IPS DF 4.7 (cell line): ENCODE results near the gene ADORA1.

Experiments
- DNase-seq: peaks from one replicate; pipeline ENCODE4 v3.0.0-alpha.2; 2013; ENCODE audit warnings: low spot score; ENCODE audit errors: extremely low read depth

The ADORA1 gene

DNA sequence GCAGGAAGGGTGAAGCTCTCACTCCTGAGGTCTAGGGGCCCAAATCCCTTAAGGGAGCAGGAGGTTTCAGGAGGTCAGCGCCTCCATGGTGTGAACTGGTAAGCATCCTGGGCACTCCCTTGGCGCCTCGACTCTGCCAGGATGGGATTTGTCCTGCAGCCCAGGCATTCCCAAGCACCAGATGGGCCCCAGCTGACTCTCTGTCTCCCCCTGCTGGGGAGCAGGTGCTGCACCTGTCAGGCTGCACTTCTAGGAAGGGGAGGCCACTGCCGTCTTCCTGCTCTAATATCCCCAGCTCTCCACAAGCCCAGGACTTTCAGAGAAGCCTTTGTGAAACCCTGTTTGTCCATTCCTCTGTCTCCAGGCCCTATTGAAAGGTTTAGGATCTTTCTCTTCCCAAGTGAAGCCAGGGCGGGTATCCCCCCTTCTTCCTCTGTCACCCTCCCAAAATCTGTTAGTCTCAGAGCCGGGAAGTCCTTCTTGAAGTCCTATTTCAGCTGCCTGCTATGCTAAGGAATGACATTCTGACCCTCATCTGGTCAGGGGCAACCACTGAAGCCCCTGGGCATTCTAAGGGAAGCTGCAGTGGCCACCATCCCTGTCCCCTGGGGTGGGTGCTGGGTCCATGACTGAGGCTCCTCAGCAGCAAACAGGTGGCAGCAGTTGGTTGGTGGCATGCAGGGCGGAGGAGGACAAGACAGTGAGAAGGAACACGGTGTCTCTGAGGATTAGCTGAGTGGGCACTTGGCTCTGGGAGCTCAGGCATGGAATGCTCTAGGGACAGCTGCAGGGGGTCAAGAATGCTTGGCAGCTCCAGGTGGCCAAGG, 44.9 kb downstream of the ADORA1 start:
- DNase-seq: peak; percentile 49

DNA sequence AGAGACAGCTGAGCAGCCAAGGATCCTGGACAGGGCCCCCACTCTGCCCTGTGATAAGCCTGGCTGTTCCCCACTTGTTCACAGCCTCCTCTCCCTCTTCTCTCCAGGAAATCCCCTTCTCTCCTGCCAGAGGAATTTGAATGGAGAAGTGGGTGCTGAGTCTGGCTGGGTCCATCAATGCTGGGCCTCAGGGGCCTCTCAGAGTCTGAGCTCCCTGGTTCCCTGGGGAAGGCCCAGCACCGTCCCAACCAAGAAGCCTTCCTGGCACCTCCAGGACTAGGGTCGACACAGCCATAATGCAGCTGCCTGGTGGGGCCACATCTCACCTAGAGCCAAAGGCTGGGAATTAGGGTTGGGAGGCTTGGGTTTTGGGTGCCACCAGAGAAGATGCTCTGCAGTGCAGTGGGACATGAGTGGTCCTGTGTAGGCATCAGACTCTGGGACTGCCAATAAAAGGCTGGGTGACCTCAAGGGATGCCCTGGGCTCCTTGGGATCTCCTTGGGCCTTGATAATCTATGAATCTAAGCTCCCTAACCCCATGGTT, 45.6 kb downstream of the ADORA1 start:
- DNase-seq: no peak

DNA sequence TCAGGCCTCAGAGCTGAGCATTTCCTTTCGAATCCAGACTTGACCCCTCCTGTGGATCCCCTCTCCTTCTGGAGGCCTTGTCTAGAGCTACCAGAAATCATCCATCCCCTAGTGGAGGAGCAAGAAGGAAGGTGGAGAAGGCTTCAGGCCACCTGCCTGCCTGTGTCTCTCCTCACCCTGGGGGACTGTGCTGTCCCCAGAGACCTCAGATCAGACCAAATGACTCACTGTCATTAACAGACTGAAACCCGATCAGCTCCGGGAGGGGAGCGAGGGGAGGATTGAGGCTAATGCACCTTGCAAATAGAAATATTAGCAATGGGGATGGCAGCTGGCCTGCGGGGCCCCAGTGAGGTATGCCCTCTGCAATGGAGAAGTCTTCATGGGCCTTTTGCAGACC, 46.0 kb downstream of the ADORA1 start:
- DNase-seq: no peak

DNA sequence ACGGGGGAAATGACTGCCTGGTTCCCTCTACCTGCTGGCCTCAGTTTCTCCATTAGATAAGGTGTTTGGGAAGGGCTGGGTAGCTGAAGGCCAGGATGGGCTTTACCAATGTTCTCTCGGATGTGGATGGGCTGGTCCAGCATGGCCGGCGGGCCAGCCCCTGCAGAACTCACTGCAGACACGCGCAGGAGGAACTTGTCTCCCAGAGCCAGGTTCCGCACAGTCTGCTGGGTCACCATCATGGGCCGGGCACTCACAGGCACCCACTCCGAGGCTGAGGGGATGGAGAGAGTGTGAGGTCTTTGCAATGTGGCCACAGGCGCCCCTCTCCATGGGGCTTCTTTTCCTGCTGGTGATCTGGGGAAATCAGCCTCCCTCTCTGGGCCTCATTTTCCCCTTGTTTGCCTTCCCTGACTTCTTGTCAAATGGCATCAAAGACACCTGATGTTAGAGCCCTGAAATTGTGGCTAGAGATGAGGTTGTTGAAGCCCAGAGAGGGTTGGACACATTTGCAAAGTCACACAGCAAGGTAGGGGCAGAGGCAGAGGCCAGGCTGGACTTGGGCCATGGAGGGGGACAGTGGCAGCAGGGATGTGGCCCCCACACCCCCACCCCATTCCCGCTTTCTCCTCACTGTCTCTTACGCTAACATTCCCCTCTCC, 46.9 kb downstream of the ADORA1 start:
- no peak for DNase-seq

DNA sequence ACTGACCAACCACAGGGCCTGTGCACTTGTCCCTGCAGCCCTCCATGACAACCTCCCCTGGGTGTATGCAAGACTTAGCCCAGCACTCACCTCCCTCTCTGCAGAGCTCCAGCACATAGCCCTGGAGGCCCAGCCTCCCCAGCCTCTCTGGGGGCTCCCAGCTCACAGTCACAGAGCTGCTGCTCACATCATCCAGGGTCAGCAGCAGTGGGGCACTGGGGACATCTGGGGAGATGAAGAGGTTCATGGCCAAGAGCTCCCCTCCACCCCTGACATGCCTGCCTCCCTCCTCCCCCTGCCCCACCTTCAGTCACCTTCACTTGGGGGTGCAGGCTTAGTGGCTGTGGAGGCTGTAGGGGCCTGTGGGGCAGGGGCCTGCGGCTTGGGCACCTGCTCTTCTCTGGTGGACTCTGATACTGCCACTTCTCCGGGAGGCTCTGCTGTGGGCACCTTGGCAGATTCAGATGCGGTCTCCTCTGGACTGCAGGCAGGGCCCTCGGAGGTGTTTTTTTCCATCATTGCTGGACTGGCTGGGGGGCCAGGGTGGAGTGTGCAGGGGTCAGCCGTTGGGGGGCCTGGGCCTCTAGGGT, 47.8 kb downstream of the ADORA1 start, which contains the start of gene MYBPH:
Gene MYBPH (minus strand): TSS at position 590 of the 590 bp plus-strand sequence. CDS start 71 bp downstream, at position 519.
- DNase-seq: no peak

DNA sequence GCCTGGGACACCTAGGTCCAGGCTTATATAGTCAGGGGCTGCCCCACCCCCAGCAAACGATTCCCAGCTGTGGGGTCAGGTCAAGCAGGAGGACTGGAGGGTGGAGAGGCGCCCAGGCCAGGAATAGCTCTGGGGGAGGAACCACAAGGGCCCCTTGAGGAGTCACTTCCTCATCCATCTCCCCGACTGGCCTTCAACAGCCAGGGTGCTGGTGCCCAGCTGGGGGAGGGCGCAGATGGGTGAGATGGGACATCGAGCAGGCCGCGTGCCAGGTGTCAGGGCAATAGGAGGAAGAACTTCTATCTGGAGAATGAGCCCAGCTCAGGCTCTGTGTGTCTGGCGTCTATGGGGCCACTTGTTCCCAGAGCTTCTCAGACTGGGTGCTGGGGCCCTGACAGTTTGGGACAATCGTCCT, 48.3 kb downstream of the ADORA1 start:
- DNase-seq: no peak

DNA sequence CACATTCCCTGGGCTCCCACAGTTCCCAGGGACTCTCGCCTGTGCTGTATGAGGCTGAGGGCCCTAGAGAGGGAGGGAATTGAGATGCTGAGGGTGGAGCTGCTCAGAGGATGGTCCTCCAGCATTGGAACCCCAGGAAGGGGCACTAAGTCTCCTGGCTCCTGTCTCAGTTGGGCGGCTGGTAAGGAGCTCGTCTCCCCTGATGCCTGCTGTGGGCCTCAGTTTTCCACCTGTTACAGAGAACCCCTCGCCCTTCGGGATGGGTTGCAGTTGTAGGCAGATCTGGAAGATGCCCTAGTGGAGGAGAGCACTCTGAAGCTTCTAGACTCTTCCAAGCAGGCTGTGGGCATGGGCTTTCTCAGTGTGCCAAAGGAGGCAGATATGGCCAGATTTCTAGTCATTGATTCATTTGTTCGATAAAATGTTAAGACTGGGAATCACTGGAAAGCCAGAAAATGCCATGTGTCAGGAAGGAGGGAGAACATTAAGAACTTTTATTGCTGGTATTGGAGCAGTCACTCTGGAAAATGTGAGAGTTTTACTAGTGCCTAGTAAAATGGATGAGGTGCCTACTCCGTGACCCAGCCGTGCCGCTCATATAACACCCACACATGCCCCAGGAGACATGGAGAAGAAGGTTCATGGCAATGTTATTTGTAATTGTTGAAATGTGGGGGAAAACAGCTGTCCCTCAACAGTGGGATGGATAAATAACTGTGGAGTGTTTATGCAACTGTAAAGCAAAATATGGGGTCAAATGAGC, 48.9 kb downstream of the ADORA1 start:
- no peak for DNase-seq

DNA sequence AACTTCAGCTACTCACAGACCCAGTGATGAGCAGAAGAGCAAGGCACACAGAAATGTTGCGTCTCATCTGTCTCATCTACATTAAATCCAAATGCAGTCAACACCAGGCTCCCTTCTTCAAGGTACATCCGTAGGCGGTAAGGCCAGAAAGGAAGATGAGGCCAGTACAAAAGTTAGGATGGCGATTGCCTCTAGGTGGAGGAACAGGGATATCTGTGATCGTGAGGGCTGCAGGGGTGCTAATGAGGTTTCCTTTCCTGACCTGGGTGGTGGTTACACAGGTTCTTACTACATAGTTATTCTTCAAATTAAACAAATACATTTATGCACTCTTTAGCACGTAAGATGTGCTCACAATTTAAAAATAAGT, 49.5 kb downstream of the ADORA1 start:
- no peak for DNase-seq

DNA sequence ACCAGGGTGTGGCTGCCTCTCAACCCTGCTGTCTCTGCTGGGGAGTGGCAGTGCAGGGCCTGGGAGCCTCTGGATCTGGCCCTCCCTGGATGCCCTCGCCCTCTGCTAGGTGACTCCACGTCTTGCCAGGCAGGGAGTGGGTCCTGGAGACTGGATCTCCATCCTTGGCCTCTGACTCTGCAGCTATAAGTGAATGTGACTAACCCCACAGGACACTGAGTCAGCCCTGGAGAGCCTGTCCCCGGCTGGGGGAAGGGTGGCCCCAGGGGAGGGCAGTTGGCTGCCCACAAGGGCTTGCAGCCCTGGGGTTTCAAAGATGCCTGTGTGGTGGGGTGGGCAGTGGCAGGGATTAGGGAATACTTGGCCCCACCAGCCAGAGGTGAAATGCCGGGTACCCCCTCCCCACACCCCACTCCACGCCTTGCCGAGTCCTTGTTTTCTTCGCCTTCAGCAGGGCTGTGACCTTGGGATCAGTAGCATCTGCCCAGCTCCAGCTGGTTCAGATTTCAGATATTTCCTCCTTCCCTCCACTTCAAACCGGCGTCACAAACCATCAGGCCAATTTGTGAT, 50.0 kb downstream of the ADORA1 start:
- no peak for DNase-seq

DNA sequence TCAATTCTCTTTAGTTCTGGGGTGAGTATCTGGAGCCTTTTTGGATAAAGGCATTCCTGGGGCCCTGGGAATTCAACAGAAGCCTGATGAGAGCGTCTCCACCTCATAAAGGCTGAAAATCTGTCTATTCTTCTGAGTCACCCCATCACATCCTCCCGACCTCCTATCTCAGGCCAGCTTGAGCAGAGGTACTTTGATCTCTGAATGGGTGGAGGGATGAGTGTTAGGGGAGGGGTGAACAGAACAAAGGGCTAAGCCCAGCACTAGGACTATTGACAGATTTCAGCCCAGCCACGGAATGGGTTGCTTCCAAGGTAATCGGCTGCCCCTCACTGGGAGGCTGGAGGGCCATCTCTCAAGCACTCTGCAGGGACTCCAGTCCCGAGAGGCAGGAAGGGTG, 50.6 kb downstream of the ADORA1 start:
- DNase-seq: no peak

DNA sequence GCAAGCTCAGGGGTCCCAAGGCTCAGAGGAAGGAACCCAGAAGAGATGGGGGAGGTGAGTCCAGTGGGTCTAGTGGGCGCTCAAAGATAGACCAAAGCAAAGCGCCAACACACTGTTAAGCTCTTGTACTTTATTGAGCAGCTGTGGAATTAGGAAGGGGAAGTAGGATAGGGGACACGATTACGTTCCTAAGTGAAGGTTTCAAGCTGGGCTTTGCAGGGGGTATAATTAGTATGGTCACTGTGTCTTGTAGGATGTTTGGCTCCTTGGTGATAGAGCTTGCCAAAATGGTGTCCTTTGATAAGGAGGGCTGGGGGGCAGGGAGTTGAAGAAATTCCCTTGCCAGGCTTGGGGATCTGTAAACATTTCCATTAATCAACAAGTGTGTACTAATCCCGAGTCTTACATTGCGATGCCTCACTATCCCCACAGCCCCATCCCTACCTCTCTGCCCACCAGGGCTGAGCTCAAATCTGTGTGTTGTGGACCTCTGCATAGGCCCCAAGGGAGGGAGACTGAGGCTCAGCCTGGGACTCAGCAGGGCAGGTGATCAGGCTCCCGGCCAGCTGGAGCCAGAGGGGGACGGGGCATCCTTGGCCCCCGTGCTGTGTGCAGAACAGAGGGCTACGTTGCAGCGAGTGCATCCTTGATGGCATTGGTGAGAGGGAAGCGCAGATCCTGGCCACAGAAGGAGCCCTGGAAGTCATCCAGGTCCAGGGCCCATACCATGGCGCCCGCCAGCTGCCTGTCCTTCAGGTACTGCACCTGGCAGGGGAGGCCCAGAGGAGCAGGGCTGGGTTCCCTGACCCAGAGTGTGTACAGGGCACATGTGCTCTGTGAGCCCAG, 51.5 kb downstream of the ADORA1 start:
- no peak for DNase-seq

DNA sequence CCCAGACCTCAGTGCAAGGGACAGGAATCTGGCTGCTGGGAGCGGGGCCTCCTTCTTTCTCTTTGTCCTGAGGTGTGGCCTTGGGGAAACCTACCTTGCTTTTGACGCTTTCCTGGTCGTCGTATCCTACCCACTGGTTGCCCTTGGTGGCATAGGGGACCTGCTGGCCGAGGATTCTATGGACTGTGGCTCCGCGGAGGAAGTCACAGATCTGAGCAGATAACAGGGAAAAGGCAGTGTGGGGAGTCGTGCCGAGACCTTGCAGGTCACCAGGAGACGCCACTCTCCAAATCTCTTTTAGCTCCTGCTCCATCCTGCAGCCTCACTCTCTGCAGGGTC, 52.1 kb downstream of the ADORA1 start:
- DNase-seq: no peak

DNA sequence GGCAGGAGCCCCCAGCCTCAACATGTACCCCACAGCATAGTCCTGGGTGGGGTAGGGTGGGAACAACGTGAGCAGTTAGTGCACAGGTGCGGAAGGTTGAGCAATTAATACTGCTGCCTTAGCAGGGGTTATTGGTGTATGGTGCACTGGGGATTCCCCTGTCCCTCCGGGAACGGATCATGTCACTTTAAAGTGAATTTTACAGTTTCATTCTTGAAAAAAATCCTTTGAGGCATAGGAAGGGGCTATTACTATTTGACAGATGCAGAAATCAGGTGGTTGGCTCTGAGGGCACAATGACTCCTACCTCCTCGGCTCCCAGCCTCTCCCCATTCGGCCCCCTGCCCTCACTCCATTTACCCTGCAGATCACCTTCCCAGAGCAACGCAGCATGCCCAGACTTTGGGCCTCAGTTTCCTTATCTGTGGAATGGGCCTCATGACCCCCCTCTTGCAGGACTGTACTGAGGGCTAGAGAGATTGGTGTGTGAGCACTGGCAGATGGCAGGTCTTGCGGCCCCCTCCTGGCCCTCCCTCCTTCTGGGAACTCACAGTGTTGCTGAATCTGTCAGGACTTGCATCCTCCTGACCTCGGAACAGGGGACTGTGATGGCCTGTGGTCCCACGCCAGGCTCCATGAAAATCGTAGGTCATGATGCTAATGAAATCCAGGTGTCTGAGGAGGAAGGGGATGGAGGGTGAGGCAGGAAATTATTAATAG, 53.2 kb downstream of the ADORA1 start:
- DNase-seq: no peak

DNA sequence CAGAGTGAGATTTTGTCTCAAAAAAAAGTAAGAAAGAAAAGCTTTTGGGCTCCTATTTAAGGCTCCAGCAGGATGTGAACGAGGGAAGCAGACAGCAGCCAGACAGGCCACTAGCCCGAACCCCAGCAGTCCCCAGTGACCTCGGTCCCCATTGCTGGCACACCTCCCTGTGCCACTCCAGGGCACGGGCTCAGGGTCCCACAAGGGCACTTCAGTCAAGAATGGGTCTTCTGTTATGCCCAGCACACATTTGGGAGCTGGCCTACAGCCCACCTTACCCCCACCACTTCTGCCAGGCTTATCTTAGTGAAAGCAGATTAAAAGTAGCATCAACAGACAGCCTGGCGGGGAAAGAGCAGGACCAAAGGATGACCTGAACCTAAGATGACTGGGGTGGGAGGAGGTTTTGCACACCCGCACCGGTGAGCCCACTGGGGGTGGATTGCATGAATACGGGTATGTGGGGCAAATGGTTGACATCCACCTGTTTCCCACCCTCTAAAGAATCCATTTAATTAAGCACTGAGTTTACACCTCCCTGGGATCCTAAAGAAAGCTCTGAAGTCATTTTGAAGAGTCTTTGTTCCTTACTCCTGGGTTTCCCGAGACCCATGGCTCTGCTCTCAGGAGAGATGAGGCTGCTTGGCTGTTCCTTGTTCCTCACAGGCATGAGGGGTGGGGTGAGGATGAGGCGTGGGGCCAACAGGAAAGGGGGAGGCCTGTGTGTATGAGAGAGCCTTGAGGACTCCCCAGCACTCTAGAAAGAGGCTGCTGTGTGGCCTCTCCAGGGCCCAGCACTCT, 54.3 kb downstream of the ADORA1 start:
- no peak for DNase-seq

DNA sequence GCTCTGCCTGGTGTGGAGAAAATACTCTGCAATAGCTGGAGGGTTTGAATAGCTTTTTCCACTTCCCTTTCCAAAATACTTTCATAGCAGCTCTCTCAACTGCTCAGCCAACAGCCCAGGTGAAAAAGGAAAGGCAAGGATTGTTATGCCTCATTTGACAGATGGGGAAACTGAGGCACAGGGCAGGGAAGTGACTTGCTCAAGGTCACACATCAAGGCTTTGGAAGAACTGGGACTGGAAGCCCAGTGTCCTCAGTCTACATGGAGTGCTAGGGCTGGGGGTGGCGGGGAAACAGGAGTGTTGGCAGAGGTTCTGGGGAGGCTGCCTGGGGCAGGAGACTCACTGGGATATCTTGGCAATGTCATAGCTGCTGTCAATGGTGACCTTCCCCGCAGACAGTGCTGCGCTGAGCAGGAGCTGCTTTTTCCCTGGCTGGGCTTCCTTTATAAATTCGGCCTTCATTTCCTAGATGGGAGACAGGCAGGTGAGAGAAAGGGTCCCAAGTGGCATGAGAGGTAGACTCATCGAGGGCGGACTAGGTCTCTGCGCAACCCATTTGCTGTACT, 54.9 kb downstream of the ADORA1 start:
- no peak for DNase-seq

DNA sequence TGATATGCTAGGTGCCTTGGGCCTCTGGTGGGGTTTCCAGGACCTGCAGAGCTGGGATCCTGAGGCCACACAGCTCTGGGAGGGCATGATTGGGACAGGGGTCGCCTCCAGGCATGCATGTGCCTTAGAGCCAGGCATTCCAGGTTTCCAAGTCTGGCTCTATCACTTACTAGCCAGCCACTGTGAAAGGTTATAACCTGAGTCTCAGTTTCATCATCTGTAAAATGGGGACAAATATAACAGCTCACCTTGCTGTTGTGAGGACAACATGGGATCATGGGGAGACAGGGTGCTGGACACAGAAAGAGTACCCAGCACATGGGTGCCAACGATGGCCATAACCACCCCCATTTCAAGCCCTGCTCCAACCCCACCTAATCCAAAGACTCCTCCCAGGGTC, 56.3 kb downstream of the ADORA1 start:
- DNase-seq: no peak

DNA sequence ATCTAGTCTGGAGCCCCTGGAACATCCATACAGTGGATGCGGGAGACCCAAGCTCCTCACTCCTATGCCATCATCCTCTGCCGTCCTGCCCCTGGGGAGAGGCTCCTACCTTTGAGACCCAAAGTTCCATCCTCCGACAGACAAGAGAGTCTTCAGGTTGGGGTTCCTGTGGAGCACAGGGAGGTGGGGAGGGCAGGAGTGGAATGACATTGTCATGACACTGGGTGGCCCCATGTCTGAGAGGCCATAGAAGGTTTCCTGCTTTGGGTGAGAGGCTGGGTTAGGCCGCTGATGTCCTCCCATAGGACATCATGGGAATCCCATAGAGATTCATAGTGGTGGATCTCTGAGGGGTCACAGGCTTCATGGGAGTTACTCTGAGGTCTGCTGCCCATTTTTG, 56.9 kb downstream of the ADORA1 start:
- DNase-seq: no peak

DNA sequence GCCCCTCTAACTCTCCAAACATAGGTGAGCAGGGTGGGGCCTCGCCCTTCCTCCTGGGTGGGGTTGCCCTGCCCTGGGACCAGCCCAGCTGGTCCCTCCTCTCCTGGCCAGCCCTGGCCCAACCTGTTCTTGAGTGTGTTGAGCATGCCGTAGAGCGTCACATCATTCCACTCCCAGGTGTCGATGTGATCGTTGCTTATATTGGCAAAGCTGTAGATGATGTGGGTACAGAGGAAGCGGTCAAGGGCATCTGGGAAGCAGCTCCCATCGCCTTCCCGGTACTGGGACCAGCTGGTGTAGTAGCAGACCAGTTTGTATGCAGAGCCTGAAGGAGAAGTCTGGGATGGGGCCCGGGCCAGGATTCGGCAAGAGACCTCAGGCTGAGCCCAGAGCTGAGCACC, 57.5 kb downstream of the ADORA1 start:
- no peak for DNase-seq

DNA sequence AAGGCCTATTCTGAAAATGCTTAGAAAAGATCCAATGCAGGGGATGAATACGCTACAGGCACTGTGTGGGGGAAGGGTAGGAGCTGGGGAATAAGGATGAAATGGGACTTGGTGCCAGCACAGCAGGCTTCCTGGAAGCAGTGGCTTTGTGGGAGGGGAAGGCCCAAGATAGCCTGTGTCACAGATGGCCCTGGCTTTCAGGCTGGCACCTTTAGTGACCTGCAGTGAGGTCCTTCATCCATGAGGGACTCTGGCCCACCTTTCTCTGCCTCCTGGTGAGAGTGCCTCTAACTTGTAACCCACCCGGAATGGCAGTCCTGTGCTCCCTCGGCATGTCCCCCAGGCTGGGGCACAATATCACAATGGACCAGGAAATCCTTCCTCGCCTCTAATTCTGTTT, 58.1 kb downstream of the ADORA1 start:
- DNase-seq: no peak
